ENCODE results near the gene FER1L5.
"Not testable (repeated sequence)": the region's sequence is repeated elsewhere in the genome, so short reads cannot be mapped to it uniquely, and the experiment has no call there.

FER1L5 gene

GRCh38 chr2:96637385-96638143, 5.0 kb upstream of the FER1L5 start:
- peak; percentile 81 for DNase-seq

GRCh38 chr2:96638144-96639121, 4.1 kb upstream of the FER1L5 start, which contains the start of gene KANSL3:
Gene KANSL3, minus strand, starts transcription at chr2:96638312. Its CDS starts 1,177 bp downstream, at chr2:96637135.
- peak; percentile 93 for DNase-seq

GRCh38 chr2:96647681-96648080, 5.1 kb downstream of the FER1L5 start:
- no peak for DNase-seq

GRCh38 chr2:96648306-96648930, 5.9 kb downstream of the FER1L5 start:
- no peak for DNase-seq

- DNase-seq: no peak
These were observed 6.8 kb downstream of the FER1L5 start for GRCh38 chr2:96649342-96649741.

GRCh38 chr2:96651793-96652192, 9.2 kb downstream of the FER1L5 start:
- DNase-seq: no peak

GRCh38 chr2:96654791-96655190, 12.2 kb downstream of the FER1L5 start:
- not testable (repeated sequence) for DNase-seq

- no peak for DNase-seq
These were observed 13.0 kb downstream of the FER1L5 start for GRCh38 chr2:96655526-96655925.

- no peak for DNase-seq
These were observed 14.0 kb downstream of the FER1L5 start for GRCh38 chr2:96656540-96656939.

- DNase-seq: no peak
These were observed 18.8 kb downstream of the FER1L5 start for GRCh38 chr2:96661324-96661723.

GRCh38 chr2:96662360-96662759, 19.8 kb downstream of the FER1L5 start:
- DNase-seq: no peak

- no peak for DNase-seq
These were observed 20.6 kb downstream of the FER1L5 start for GRCh38 chr2:96663177-96663576.

- DNase-seq: no peak
These were observed 21.3 kb downstream of the FER1L5 start for GRCh38 chr2:96663829-96664228.

GRCh38 chr2:96664366-96664925, 21.9 kb downstream of the FER1L5 start:
- no peak for DNase-seq

- no peak for DNase-seq
These were observed 22.6 kb downstream of the FER1L5 start for GRCh38 chr2:96665083-96665569.

- not testable (repeated sequence) for DNase-seq
These were observed 23.2 kb downstream of the FER1L5 start for GRCh38 chr2:96665717-96666116.

GRCh38 chr2:96668771-96669170, 26.2 kb downstream of the FER1L5 start:
- DNase-seq: no peak

GRCh38 chr2:96669539-96670215, 27.1 kb downstream of the FER1L5 start:
- no peak for DNase-seq

GRCh38 chr2:96679848-96680247, 37.3 kb downstream of the FER1L5 start:
- no peak for DNase-seq

- no peak for DNase-seq
These were observed 38.1 kb downstream of the FER1L5 start for GRCh38 chr2:96680561-96681141.

GRCh38 chr2:96681540-96681939, 39.0 kb downstream of the FER1L5 start:
- DNase-seq: no peak

- DNase-seq: no peak
These were observed 40.7 kb downstream of the FER1L5 start for GRCh38 chr2:96683307-96683706.

All from activated T-cell treated with anti-CD3 and anti-CD28 coated beads, Interleukin-2, amount 50 U/mL, for 1 hour (primary cell).